ENCODE results near the gene RANBP9.

GRCh38 chr6:13629459-13630116, 82.0 kb downstream of the RANBP9 start:
- TF ChIP-seq ZNF510 (CRISPR knock-in tag; IDR thresholded peaks at IDR 0.05; ENCODE audit: low read depth) = no peak
- no peak for TF ChIP-seq ZFX (CRISPR knock-in tag; IDR thresholded peaks at IDR 0.05; ENCODE audit: low read depth)
- no peak for TF ChIP-seq MAX (IDR thresholded peaks at IDR 0.05)
- TF ChIP-seq ZNF644 (CRISPR knock-in tag; IDR thresholded peaks at IDR 0.05; ENCODE audit: low read depth) = no peak
- TF ChIP-seq PRPF4 (IDR thresholded peaks at IDR 0.05; ENCODE audit: low read depth, low read length, poor library complexity, severe bottlenecking) = no peak
